ENCODE measurements around the gene CHST15.
A peak's percentile ranks its signal among the peaks of the same experiment; 100 is the strongest.

Gene CHST15

DNA sequence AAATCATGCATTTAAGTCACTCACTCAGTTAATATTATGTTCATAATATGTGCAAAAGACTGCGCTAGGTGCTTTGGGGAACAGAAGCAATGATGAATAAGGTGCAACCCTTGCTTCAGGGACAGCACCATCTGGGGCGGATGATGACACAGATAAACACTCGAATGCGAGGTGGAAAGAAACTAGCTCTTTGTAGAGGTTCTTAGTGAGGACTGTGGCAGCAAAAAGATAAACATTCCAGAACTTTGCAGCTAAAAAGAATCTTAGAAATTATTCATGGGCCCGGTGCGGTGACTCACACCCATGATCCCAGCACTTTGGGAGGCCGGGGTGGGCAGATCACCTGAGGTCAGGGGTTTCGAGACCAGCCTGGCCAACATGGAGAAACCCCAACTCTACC is 29.8 kb upstream of the CHST15 start:
- no peak for DNase-seq

DNA sequence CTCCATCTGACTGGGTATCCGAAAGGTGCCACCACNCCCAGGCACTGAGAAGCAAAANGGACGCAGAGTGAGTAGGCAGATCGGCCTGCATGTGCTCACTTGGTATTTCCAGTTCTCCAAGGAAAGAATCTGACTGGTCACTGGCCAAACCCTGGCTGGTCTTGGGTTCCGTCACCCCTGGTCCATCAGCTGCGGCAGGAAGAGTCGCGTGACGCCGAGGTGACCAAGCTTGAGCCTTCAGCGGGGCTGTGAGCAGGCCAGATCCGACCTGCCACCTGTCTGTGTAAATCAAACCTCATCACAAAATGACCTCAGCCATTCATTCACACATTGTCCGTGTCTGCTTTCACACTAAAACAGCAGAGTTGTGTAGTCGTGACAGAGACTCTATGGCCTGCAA is 28.8 kb upstream of the CHST15 start:
- no peak for DNase-seq

GRCh38 chr10:124120410-124121061 is 27.1 kb upstream of the CHST15 start:
- no peak for DNase-seq

GRCh38 chr10:124119946-124120345 is 26.5 kb upstream of the CHST15 start:
- DNase-seq, result peak in 1 of 2 donors; percentile 30

DNA sequence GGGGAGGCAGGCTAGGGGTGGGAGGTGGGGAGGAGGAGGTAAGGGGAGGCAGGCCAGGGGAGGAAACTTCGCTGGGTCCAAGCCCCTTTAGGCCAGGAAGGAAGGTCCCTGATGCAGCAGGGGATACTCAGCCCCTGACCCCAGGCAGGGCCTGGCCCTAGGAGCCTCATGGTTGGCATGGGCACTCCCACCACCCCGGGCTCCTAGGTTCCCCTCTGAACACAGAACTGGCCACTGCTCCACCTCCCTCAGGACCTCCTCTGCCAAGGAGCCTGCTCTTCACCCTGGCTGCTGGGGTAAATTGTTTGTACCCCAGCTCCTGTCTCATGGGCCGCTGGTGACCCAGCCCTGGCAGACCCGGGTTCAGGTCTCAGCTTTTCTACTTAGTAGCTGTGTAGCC is 25.8 kb upstream of the CHST15 start:
- no peak for DNase-seq

- DNase-seq, result no peak
Observed at GRCh38 chr10:124117833-124118232, 24.4 kb upstream of the CHST15 start.

DNA sequence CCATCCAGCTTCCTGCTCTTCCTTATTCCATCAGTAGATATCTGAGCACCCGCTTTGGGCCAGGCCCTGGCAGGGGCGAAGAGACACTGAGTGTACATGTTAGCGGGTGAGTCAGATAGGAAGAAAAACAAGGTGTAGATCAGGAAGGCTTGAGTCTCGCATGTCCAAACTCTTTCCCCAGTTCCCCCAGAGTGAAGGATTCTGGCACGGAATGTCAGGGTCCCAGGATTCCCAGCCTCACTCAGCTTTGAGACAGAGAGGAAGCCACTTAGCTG is 24.1 kb upstream of the CHST15 start:
- no peak for DNase-seq

- no peak for DNase-seq
Observed at GRCh38 chr10:124116771-124117510, 23.5 kb upstream of the CHST15 start.

DNA sequence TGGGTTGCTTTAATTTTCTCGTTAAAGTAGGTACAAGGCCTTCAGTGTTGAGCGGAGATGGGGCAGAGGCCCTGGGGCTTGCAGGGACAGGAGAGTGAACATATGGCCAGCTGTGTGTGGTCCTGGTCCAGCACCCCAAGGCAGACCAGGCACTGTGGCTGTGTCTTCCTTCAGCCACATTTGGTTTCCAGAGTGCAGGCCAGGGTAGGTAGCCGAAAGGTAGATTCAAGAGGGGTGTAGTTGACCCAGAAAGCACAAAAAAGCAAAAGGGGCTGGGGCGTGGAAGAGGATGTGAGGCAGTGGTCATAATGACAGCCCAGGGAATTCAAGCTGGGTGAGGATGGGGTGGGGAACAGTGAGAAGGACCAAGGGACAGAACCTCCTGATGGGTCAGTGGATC is 21.3 kb upstream of the CHST15 start:
- no peak for DNase-seq

DNA sequence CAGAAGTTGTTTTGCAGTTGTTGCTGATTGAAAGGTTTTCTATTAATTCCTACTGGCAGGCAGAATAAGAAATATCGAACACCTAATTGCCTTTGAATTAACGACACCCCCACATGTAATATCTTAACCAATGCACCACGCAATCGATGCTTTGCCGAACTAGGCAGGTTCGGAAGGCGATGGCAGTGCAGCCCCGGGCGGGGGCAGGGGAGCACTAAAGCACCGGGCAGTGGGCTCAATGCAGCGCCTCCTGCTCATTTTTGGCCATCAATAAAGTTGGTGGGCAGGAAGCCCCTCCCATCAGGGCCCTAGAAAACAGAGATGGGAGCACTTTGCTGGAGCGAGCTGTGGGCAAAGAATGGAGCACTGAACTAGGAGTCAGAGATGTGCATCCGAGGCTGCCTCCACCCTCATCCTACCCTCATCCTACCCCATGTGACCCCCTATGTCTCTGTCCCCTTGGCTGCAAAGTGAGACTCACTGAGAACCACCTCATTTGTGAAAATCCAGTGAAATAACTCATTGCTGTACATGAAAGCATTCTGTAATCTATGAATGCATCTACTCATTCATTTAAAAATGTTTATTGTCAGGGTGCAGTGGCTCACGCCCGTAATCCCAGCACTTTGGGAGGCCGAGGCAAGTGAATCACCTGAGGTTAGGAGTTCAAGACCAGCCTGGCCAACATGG is 19.6 kb upstream of the CHST15 start:
- DNase-seq, result no peak

- no peak for DNase-seq
Observed at GRCh38 chr10:124110882-124111281, 17.5 kb upstream of the CHST15 start.

GRCh38 chr10:124109261-124109660 is 15.9 kb upstream of the CHST15 start:
- no peak for DNase-seq

GRCh38 chr10:124107072-124107471 is 13.7 kb upstream of the CHST15 start:
- DNase-seq, result no peak

DNA sequence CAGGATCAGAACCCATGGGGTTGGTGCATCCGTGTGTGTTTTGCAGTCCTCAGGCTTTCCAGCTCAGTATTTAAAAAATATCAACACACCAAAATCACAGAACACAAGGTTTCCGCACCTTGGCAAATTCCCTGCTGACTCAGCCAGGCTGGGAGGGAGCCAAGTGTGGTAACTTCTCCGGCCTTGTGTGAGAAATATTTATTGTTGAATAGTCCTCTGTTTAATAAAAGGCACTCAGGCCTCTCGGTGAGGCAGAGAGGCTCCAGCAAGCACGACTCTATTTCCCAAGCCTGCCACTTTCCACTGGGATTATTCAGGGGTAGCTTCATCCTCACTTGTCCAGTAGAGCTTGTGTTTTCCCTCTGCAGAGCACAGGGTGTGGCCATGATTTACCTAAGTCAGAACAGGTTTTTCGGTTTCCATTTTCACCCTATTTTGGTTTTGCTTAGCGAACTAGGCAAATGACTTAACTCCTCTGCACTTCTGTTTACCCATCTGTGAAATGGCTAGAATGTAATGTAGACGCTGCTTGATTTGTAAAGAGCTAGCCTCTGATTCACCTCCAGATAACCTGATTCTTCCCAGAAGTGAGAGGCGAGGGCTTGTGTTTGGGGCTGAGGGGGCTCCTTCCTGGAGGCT is 13.0 kb upstream of the CHST15 start:
- peak in 1 of 2 donors; percentile 13 for DNase-seq

GRCh38 chr10:124105594-124105993 is 12.2 kb upstream of the CHST15 start:
- DNase-seq, result no peak

- no peak for DNase-seq
Observed at GRCh38 chr10:124105045-124105444, 11.6 kb upstream of the CHST15 start.

- DNase-seq, result no peak
Observed at GRCh38 chr10:124104011-124104627, 10.7 kb upstream of the CHST15 start.

DNA sequence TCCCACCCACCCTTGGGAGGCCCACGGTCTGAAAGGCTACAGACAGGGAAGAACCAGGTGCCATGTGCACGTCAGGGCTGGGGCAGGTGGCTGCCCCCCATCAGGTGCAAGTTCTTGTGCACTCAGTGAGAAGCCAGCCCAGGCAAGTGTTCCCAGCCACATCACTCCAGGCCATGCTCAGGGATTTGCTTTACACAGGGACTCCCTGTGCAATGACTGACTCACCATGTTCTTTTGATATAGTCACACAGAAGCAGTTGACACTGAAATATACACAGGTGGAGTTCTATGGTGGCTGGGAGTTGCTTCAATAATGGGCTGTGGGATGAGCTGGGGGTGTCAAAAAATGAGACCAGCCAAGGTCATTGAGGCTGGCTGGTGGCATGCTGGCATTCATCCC is 8.0 kb upstream of the CHST15 start:
- no peak for DNase-seq

DNA sequence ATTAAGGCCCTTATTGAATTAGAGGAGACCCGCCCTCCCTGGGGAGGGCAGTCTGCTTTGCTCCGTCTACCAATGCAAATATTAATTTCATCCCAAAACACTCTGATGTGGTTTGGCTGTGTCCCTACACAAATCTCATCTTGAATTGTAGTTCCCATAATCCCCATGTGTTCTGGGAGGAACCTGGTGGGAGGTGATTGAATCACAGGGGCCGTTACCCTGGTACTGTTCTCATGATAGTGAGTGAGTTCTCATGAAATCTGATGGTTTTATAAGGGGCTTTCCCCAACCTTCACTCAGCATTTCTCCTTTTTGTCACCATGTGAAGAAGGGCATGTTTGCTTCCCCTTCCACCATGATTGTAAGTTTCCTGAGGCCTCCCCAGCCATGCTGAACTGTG is 7.3 kb upstream of the CHST15 start:
- DNase-seq, result peak in 1 of 2 donors; percentile 6

GRCh38 chr10:124100124-124100523 is 6.7 kb upstream of the CHST15 start:
- no peak for DNase-seq

- no peak for DNase-seq
Observed at GRCh38 chr10:124099604-124100003, 6.2 kb upstream of the CHST15 start.

GRCh38 chr10:124098575-124098974 is 5.2 kb upstream of the CHST15 start:
- no peak for DNase-seq

DNA sequence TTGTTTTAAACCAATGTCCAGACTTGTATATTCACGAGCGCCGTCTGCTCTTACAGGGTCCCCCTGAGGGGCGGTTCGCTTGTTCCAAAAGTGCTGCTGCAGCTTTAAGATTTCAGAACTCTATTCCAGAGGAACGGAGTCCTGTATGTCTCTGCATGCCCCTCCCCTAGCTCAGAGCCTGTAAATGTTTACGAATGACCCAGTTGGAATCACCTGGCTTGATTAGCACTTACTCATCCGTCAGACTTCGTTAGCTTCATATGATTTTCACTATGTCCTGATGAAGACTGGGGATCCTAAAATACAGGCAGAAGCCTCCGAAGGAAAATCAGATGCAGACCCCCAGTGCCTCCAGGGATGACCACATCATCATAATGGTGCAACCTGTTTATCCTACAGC is 4.5 kb upstream of the CHST15 start:
- no peak for DNase-seq

Measured in CD4-positive, alpha-beta T cell treated with Interleukin-1 beta for 1 hour (primary cell).